GM23248 (cell line): ENCODE measurements around the gene DEF6. TPM values are rescaled to one million over a fixed set of nuclear protein-coding genes. Genes with fewer than 3 reads are reported as not detected.
"Not testable (repeated sequence)": the region's sequence is repeated elsewhere in the genome, so short reads cannot be mapped to it uniquely, and the experiment has no call there.

ENCODE experiments used
- DNase-seq: peaks from one replicate; pipeline ENCODE4 v3.0.0-alpha.2; 2015
- H2AFZ ChIP-seq: fragments of 200-600 bp; sonication (generic); 2 replicates; pipeline ENCODE4 v1.6.1; 2016; ENCODE audit warnings: antibody characterized with exemption
- H3F3A ChIP-seq: fragments of 200-600 bp; sonication (generic); 2 replicates; pipeline ENCODE4 v1.6.1; 2016; ENCODE audit warnings: mild to moderate bottlenecking, antibody characterized with exemption, mixed run types; ENCODE audit not compliant: insufficient read depth
- H3K27ac ChIP-seq: fragments of 200-600 bp; sonication (generic); 2 replicates; pipeline ENCODE4 v1.5.1; 2016; ENCODE audit warnings: mild to moderate bottlenecking
- H3K27me3 ChIP-seq: fragments of 200-600 bp; sonication (generic); replicated peaks from 2 replicates; pipeline ENCODE4 v1.6.1; 2016; ENCODE audit warnings: mild to moderate bottlenecking; ENCODE audit not compliant: insufficient read depth
- H3K36me3 ChIP-seq: fragments of 200-600 bp; sonication (generic); 2 replicates; pipeline ENCODE4 v1.6.1; 2016; ENCODE audit warnings: low read depth, mild to moderate bottlenecking
- H3K4me1 ChIP-seq: fragments of 200-600 bp; sonication (generic); 2 replicates; pipeline ENCODE4 v1.6.1; 2016; ENCODE audit warnings: mild to moderate bottlenecking; ENCODE audit not compliant: insufficient read depth
- H3K4me2 ChIP-seq: fragments of 200-600 bp; sonication (generic); one replicate; pipeline ENCODE4 v1.6.1; 2016; ENCODE audit warnings: mild to moderate bottlenecking; ENCODE audit not compliant: unreplicated experiment
- H3K4me3 ChIP-seq: fragments of 200-600 bp; sonication (generic); 2 replicates; pipeline ENCODE4 v1.5.1; 2016; ENCODE audit warnings: mild to moderate bottlenecking
- H3K79me2 ChIP-seq: fragments of 200-600 bp; sonication (generic); 2 replicates; pipeline ENCODE4 v1.6.1; 2016; ENCODE audit warnings: mild to moderate bottlenecking; ENCODE audit not compliant: insufficient read depth
- H3K9ac ChIP-seq: fragments of 200-600 bp; sonication (generic); 2 replicates; pipeline ENCODE4 v1.6.1; 2016; ENCODE audit warnings: mild to moderate bottlenecking
- H3K9me2 ChIP-seq: fragments of 200-600 bp; sonication (generic); 2 replicates; pipeline ENCODE4 v1.6.1; 2016; ENCODE audit warnings: mixed run types, mild to moderate bottlenecking, moderate library complexity; ENCODE audit not compliant: insufficient read depth
- H3K9me3 ChIP-seq: fragments of 200-600 bp; sonication (generic); one replicate; pipeline ENCODE4 v1.6.1; 2017; ENCODE audit warnings: low read depth
- H4K20me1 ChIP-seq: fragments of 200-600 bp; sonication (generic); 2 replicates; pipeline ENCODE4 v1.6.0; 2016; ENCODE audit not compliant: insufficient read depth
- EZH2 ChIP-seq: fragments of 200-600 bp; sonication (generic); IDR thresholded peaks from 2 replicates; pipeline ENCODE4 v1.6.1; 2018; ENCODE audit warnings: antibody characterized with exemption, mild to moderate bottlenecking; ENCODE audit not compliant: insufficient read depth, poor library complexity, severe bottlenecking
- EZH2phosphoT487 ChIP-seq: fragments of 200-600 bp; sonication (generic); IDR thresholded peaks from 2 replicates; pipeline ENCODE4 v1.6.1; 2018; ENCODE audit warnings: antibody characterized with exemption, moderate library complexity, mild to moderate bottlenecking, low read depth; ENCODE audit not compliant: insufficient read depth
- WGBS, 2 experiments: methylation state at CpG; one replicate each; pipeline ENCODE4 v1.1.6; 2015 to 2017; ENCODE audit warnings: low lambda C conversion rate in 2 of 2, low coverage in 1 of 2; ENCODE audit errors: missing lambda C conversion rate in 2 of 2; 5-methylcytosine and 5-hydroxymethylcytosine counted together
- in situ Hi-C: fragments of 300-500 bp; cut with MboI; formaldehyde crosslinking; loops from 2 replicates; pipeline ENCODE4 v1.15.0; 2020
- polyA plus RNA-seq: library from polyadenylated mRNA; unstranded; fragments of >200 nt; fragmentation: Nextera tagmentation; extraction: Ambion mirVana; gene quantifications from 2 replicates; pipeline ENCODE4 v1.2.1, GENCODE V29; 2016
- total RNA-seq: library from RNA; depleted of rRNA; stranded (reverse); fragments of >200 nt; shearing (Covaris generic); gene quantifications from 2 replicates; pipeline ENCODE4 v1.2.3, GENCODE V29; 2014

DEF6 gene
- total and polyA plus RNA-seq, 2 experiments from 2014 or later: 1.7 to 2.6 TPM

GRCh38 chr6:35304299-35304698 lies 6.7 kb downstream of the DEF6 start:
- 86 to 100% methylated on average over 1 of the region's 1 CpG for WGBS, 2 experiments
- H3K79me2 ChIP-seq: no peaks in the 10 kb centered on the region
- no peaks in the 10 kb centered on the region for H3K27me3 ChIP-seq
- no peaks in the 10 kb centered on the region for H4K20me1 ChIP-seq
- H3F3A ChIP-seq: no peaks in the 10 kb centered on the region
- no peak overlapping the region for H3K27ac ChIP-seq
- in situ Hi-C loops: loop anchor here (25.0 kb wide), 1 partner anchor 433 kb away; the partner anchor contains the start of gene ARMC12
- H3K36me3 ChIP-seq: no peaks in the 10 kb centered on the region
- H3K4me1 ChIP-seq: no peaks in the 10 kb centered on the region
- no peak overlapping the region for H3K4me3 ChIP-seq
- H3K9me3 ChIP-seq: no peaks in the 10 kb centered on the region
- H2AFZ ChIP-seq: no peak overlapping the region
- TF ChIP-seq EZH2phosphoT487 (no peak), EZH2 (no peak)
- H3K4me2 ChIP-seq: no peak overlapping the region
- no peak overlapping the region for H3K9ac ChIP-seq
- no peaks in the 10 kb centered on the region for H3K9me2 ChIP-seq
- no peak for DNase-seq

- H3K9me3 ChIP-seq: no peaks in the 10 kb centered on the region
- no peaks in the 10 kb centered on the region for H3K9me2 ChIP-seq
- H3F3A ChIP-seq: no peaks in the 10 kb centered on the region
- no peaks in the 10 kb centered on the region for H3K4me1 ChIP-seq
- H3K4me3 ChIP-seq: no peak overlapping the region
- TF ChIP-seq EZH2phosphoT487 (no peak), EZH2 (no peak)
- H4K20me1 ChIP-seq: no peaks in the 10 kb centered on the region
- DNase-seq: no peak
- in situ Hi-C loops: loop anchor here (25.0 kb wide), 1 partner anchor 432 kb away; the partner anchor contains the start of gene ARMC12
- H3K9ac ChIP-seq: no peak overlapping the region
- H3K4me2 ChIP-seq: no peak overlapping the region
- H3K36me3 ChIP-seq: no peaks in the 10 kb centered on the region
- no peaks in the 10 kb centered on the region for H3K79me2 ChIP-seq
- WGBS, 2 experiments: 95% methylated on average over 8 of the region's 8 CpGs
- no peak overlapping the region for H3K27ac ChIP-seq
- no peaks in the 10 kb centered on the region for H3K27me3 ChIP-seq
- H2AFZ ChIP-seq: no peak overlapping the region
These were observed 7.5 kb downstream of the DEF6 start for GRCh38 chr6:35305117-35305516.

GRCh38 chr6:35307138-35307537 lies 9.5 kb downstream of the DEF6 start:
- not testable (repeated sequence) for H3F3A ChIP-seq, H3K27me3 ChIP-seq, H3K27ac ChIP-seq, H3K9ac ChIP-seq, H4K20me1 ChIP-seq, H3K9me2 ChIP-seq, H3K4me3 ChIP-seq, H3K79me2 ChIP-seq, H2AFZ ChIP-seq, H3K4me2 ChIP-seq, DNase-seq, H3K4me1 ChIP-seq, H3K9me3 ChIP-seq, H3K36me3 ChIP-seq
- in situ Hi-C loops: loop anchor here (25.0 kb wide), 1 partner anchor 430 kb away; the partner anchor contains the start of gene ARMC12
- 84 to 87% methylated on average over 15 of the region's 15 CpGs for WGBS, 2 experiments

- H3K9me2 ChIP-seq, H3F3A ChIP-seq, H4K20me1 ChIP-seq, H3K4me1 ChIP-seq, H3K79me2 ChIP-seq, DNase-seq, H3K4me3 ChIP-seq, H3K36me3 ChIP-seq, H3K9ac ChIP-seq, H3K4me2 ChIP-seq, H3K27me3 ChIP-seq, H3K27ac ChIP-seq, H2AFZ ChIP-seq, H3K9me3 ChIP-seq: not testable (repeated sequence)
- in situ Hi-C loops: loop anchor here (25.0 kb wide), 1 partner anchor 429 kb away; the partner anchor contains the start of gene ARMC12
- 85 to 94% methylated on average over 2 of the region's 2 CpGs for WGBS, 2 experiments
These were observed 10.9 kb downstream of the DEF6 start for GRCh38 chr6:35308543-35308942.

GRCh38 chr6:35309611-35310264 lies 12.1 kb downstream of the DEF6 start:
- in situ Hi-C loops: loop anchor here (25.0 kb wide), 1 partner anchor 428 kb away; the partner anchor contains the start of gene ARMC12
- Histone ChIP-seq H3K27ac (no peak overlapping the region), H3K4me1 (no peaks in the 10 kb centered on the region), H3K9me3 (no peaks in the 10 kb centered on the region), H3K4me3 (no peak overlapping the region), H3K9me2 (no peaks in the 10 kb centered on the region), H3K9ac (no peak overlapping the region), H3F3A (no peaks in the 10 kb centered on the region), H3K27me3 (no peaks in the 10 kb centered on the region), H3K36me3 (no peaks in the 10 kb centered on the region), H3K4me2 (no peak overlapping the region), H4K20me1 (no peaks in the 10 kb centered on the region), H3K79me2 (no peaks in the 10 kb centered on the region), H2AFZ (no peak overlapping the region)
- TF ChIP-seq EZH2phosphoT487: no peak
- TF ChIP-seq EZH2: no peak
- 84 to 87% methylated on average over 8 to 9 of the region's 9 CpGs for WGBS, 2 experiments
- DNase-seq: no peak
